Liver (tissue), 9 donors: ENCODE measurements around the gene CLEC16A. TPM values are rescaled to one million over a fixed set of nuclear protein-coding genes. Genes with fewer than 3 reads are reported as not detected.

Source experiments
- DNase-seq: peaks from one replicate; pipeline ENCODE4 v3.0.0-alpha.2; 2017; ENCODE audit warnings: low spot score
- H3K27ac ChIP-seq, 2 donors: one replicate each; pipeline ENCODE4 v1.7.0; 2013; ENCODE audit warnings: inconsistent platforms in 2 of 2, low read length in 2 of 2, control low read depth in 1 of 2, low read depth in 1 of 2, mild to moderate bottlenecking in 1 of 2
- H3K27me3 ChIP-seq, 4 donors: one replicate each; pipeline versions ENCODE4 v1.6.1 to v1.7.0; 2013; ENCODE audit warnings: low read length in 3 of 4, inconsistent platforms in 1 of 4, mild to moderate bottlenecking in 1 of 4, moderate library complexity in 1 of 4; ENCODE audit not compliant: control insufficient read depth in 4 of 4, insufficient read depth in 4 of 4
- H3K36me3 ChIP-seq, 4 donors: one replicate each; pipeline versions ENCODE4 v1.6.1 to v1.7.0; 2013; ENCODE audit warnings: low read length in 3 of 4, mild to moderate bottlenecking in 3 of 4, low read depth in 1 of 4, moderate library complexity in 1 of 4; ENCODE audit not compliant: control insufficient read depth in 4 of 4, insufficient read depth in 3 of 4
- H3K4me1 ChIP-seq, 4 donors: one replicate each; pipeline versions ENCODE4 v1.6.1 to v1.7.0; 2013; ENCODE audit warnings: low read length in 3 of 4, mild to moderate bottlenecking in 3 of 4, moderate library complexity in 1 of 4; ENCODE audit not compliant: control insufficient read depth in 4 of 4, insufficient read depth in 4 of 4
- H3K4me3 ChIP-seq, 3 donors: one replicate each; pipeline versions ENCODE4 v1.6.1 to v1.7.0; 2013; ENCODE audit warnings: low read length in 3 of 3, control low read depth in 1 of 3, low read depth in 1 of 3, mild to moderate bottlenecking in 1 of 3
- H3K9ac ChIP-seq, 2 donors: one replicate each; pipeline ENCODE4 v1.7.0; 2013; ENCODE audit warnings: low read length in 2 of 2, mild to moderate bottlenecking in 2 of 2, moderate library complexity in 2 of 2, control low read depth in 1 of 2, low read depth in 1 of 2
- H3K9me3 ChIP-seq, 4 donors: one replicate each; pipeline versions ENCODE4 v1.6.1 to v1.7.0; 2013; ENCODE audit warnings: low read length in 3 of 4; ENCODE audit not compliant: control insufficient read depth in 4 of 4
- FOXA1 ChIP-seq: IDR thresholded peaks from 2 replicates; pipeline ENCODE4 v1.6.1; 2016; ENCODE audit warnings: antibody characterized with exemption
- FOXA2 ChIP-seq: IDR thresholded peaks from 2 replicates; pipeline ENCODE4 v1.6.1; 2016; ENCODE audit warnings: antibody characterized with exemption
- GABPA ChIP-seq, 2 donors: IDR thresholded peaks in 1 of 2; conservative IDR thresholded peaks in 1 of 2; 2 replicates each; pipeline ENCODE4 v1.6.1; 2016; ENCODE audit warnings: antibody characterized with exemption in 2 of 2, mild to moderate bottlenecking in 1 of 2, moderate library complexity in 1 of 2
- HNF4A ChIP-seq, 2 donors: conservative IDR thresholded peaks; 2 replicates each; pipeline ENCODE4 v1.6.1; 2016; ENCODE audit warnings: antibody characterized with exemption in 2 of 2, mild to moderate bottlenecking in 2 of 2
- HNF4G ChIP-seq: IDR thresholded peaks from 2 replicates; pipeline ENCODE4 v1.6.1; 2016; ENCODE audit warnings: antibody characterized with exemption
- JUND ChIP-seq, 2 donors: IDR thresholded peaks; 2 replicates each; pipeline ENCODE4 v1.6.1; 2016; ENCODE audit warnings: antibody characterized with exemption in 2 of 2
- MAX ChIP-seq: IDR thresholded peaks from 2 replicates; pipeline ENCODE4 v1.6.1; 2016; ENCODE audit warnings: antibody characterized with exemption
- RAD21 ChIP-seq, 2 donors: IDR thresholded peaks; 2 replicates each; pipeline ENCODE4 v1.6.1; 2016; ENCODE audit warnings: antibody characterized with exemption in 2 of 2, mild to moderate bottlenecking in 2 of 2
- REST ChIP-seq: IDR thresholded peaks from 2 replicates; pipeline ENCODE4 v1.6.1; 2016; ENCODE audit warnings: antibody characterized with exemption, mild to moderate bottlenecking
- RXRA ChIP-seq, 2 donors: IDR thresholded peaks; 2 replicates each; pipeline ENCODE4 v1.6.1; 2017 to 2018; ENCODE audit warnings: antibody characterized with exemption in 2 of 2, mild to moderate bottlenecking in 1 of 2
- SP1 ChIP-seq: IDR thresholded peaks from 2 replicates; pipeline ENCODE4 v1.6.1; 2018; ENCODE audit warnings: antibody characterized with exemption, mild to moderate bottlenecking
- YY1 ChIP-seq: IDR thresholded peaks from 2 replicates; pipeline ENCODE4 v1.6.1; 2016; ENCODE audit warnings: antibody characterized with exemption, mild to moderate bottlenecking
- ZBTB33 ChIP-seq: IDR thresholded peaks from 2 replicates; pipeline ENCODE4 v1.6.1; 2016; ENCODE audit warnings: antibody characterized with exemption
- WGBS: extraction: QIAGEN DNeasy Blood & Tissue Kit; methylation state at CpG from one replicate; pipeline ENCODE4 v1.1.7; 2013; 5-methylcytosine and 5-hydroxymethylcytosine counted together
- polyA plus RNA-seq, 2 donors: library from polyadenylated mRNA; stranded (reverse) in 1 of 2; unstranded in 1 of 2; fragments of 200-250 nt in 1 of 2; fragments of >200 nt in 1 of 2; fragmentation: Nextera tagmentation in 1 of 2; extraction: Ambion mirVana in 1 of 2; gene quantifications; one replicate each; pipeline versions ENCODE4 v1.2.1 to v1.2.3, GENCODE V29; 2013 to 2015
- total RNA-seq, 2 donors: library from RNA; depleted of rRNA; stranded (reverse); fragments of >200 nt; gene quantifications; one replicate each; pipeline ENCODE4 v1.2.3, GENCODE V29; 2014
- TF ChIP-seq, protein P1 (sequence below): fragments of 150-350 bp; IDR thresholded peaks from 2 replicates; pipeline ENCODE4 v1.5.1; 2017; ENCODE audit warnings: improper control_type of control experiment, low read depth, low read length; ENCODE audit not compliant: missing input control
- TF ChIP-seq, protein P2 (sequence below): IDR thresholded peaks from 2 replicates; pipeline ENCODE4 v1.6.1; 2016; ENCODE audit warnings: antibody characterized with exemption
- donor health status: healthy.
- donor health status: healthy.
- donor health status: healthy.
- donor health status: healthy.
- donor health status: healthy.

Gene CLEC16A
- total and polyA plus RNA-seq, 4 donors: 9.7 to 23.0 (median 17.4) TPM

GRCh38 chr16:11213373-11213772 is 269.0 kb downstream of the CLEC16A start:
- DNase-seq: no peak
- H3K4me1 ChIP-seq: no peaks in the 10 kb centered on the region
- H3K36me3 ChIP-seq: no peaks in the 10 kb centered on the region
- no peak overlapping the region for H3K4me3 ChIP-seq
- peak overlapping the region in 1 of 2 donors; percentile 64 for H3K27ac ChIP-seq
- 93% methylated on average over 5 of the region's 5 CpGs for WGBS
- TF ChIP-seq REST: no peak
- no peak for TF ChIP-seq FOXA2
- no peak for TF ChIP-seq RAD21 (IDR thresholded peaks at IDR 0.05)
- no peak for TF ChIP-seq HNF4G
- TF ChIP-seq FOXA1: no peak
- no peak for TF ChIP-seq YY1
- TF ChIP-seq SP1: no peak
- TF ChIP-seq, protein P1, sequence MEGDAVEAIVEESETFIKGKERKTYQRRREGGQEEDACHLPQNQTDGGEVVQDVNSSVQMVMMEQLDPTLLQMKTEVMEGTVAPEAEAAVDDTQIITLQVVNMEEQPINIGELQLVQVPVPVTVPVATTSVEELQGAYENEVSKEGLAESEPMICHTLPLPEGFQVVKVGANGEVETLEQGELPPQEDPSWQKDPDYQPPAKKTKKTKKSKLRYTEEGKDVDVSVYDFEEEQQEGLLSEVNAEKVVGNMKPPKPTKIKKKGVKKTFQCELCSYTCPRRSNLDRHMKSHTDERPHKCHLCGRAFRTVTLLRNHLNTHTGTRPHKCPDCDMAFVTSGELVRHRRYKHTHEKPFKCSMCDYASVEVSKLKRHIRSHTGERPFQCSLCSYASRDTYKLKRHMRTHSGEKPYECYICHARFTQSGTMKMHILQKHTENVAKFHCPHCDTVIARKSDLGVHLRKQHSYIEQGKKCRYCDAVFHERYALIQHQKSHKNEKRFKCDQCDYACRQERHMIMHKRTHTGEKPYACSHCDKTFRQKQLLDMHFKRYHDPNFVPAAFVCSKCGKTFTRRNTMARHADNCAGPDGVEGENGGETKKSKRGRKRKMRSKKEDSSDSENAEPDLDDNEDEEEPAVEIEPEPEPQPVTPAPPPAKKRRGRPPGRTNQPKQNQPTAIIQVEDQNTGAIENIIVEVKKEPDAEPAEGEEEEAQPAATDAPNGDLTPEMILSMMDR: no peak
- no peak for TF ChIP-seq ZBTB33
- TF ChIP-seq HNF4A (conservative IDR thresholded peaks at IDR 0.05): no peak
- no peak for TF ChIP-seq JUND (IDR thresholded peaks at IDR 0.05)
- no peak for TF ChIP-seq MAX
- H3K9ac ChIP-seq: no peak overlapping the region
- peaks cover 4 to 15% (median 6%) of the 10 kb centered on the region in 4 donors for H3K9me3 ChIP-seq
- H3K27me3 ChIP-seq: no peaks in the 10 kb centered on the region

- Histone ChIP-seq H3K4me1 (no peaks in the 10 kb centered on the region), H3K9me3 (peaks cover 4 to 15% (median 6%) of the 10 kb centered on the region in 4 donors), H3K36me3 (no peaks in the 10 kb centered on the region), H3K27ac (peak overlapping the region in 1 of 2 donors; percentile 64), H3K4me3 (no peak overlapping the region), H3K27me3 (no peaks in the 10 kb centered on the region), H3K9ac (no peak overlapping the region)
- WGBS: 95% methylated on average over 7 of the region's 7 CpGs
- DNase-seq: no peak
- TF ChIP-seq SP1: no peak
- no peak for TF ChIP-seq ZBTB33
- no peak for TF ChIP-seq FOXA1
- TF ChIP-seq FOXA2: no peak
- TF ChIP-seq HNF4A (conservative IDR thresholded peaks at IDR 0.05): no peak
- TF ChIP-seq, protein P1: no peak
- TF ChIP-seq YY1: no peak
- no peak for TF ChIP-seq GABPA (IDR thresholded peaks at IDR 0.05 in 1 of 2, conservative IDR thresholded peaks at IDR 0.05 in 1 of 2)
- TF ChIP-seq HNF4G: no peak
- TF ChIP-seq, protein P2, sequence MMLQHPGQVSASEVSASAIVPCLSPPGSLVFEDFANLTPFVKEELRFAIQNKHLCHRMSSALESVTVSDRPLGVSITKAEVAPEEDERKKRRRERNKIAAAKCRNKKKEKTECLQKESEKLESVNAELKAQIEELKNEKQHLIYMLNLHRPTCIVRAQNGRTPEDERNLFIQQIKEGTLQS: no peak
- no peak for TF ChIP-seq REST
- no peak for TF ChIP-seq RXRA (IDR thresholded peaks at IDR 0.05)
Observed at GRCh38 chr16:11213799-11214198, 269.4 kb downstream of the CLEC16A start.
